D341Med (cell line): ENCODE data around the gene RING1.

Experiments
- DNase-seq: peaks from one replicate; pipeline ENCODE4 v3.0.0; 2012; ENCODE audit warnings: low spot score

Gene RING1

GRCh38 chr6:33247977-33248642, 39.8 kb downstream of the RING1 start:
- peak; percentile 85 for DNase-seq

GRCh38 chr6:33248643-33248931, 40.3 kb downstream of the RING1 start:
- peak; percentile 41 for DNase-seq

GRCh38 chr6:33248932-33249731, 40.8 kb downstream of the RING1 start:
- DNase-seq, result peak; percentile 93

GRCh38 chr6:33249732-33250630, 41.7 kb downstream of the RING1 start:
- peak; percentile 62 for DNase-seq

- no peak for DNase-seq
Measured at GRCh38 chr6:33250731-33251130, 42.4 kb downstream of the RING1 start.

GRCh38 chr6:33251395-33252012, 43.2 kb downstream of the RING1 start:
- DNase-seq, result no peak

- no peak for DNase-seq
Measured at GRCh38 chr6:33252759-33253158, 44.5 kb downstream of the RING1 start.

- DNase-seq, result no peak
Measured at GRCh38 chr6:33254591-33254990, 46.3 kb downstream of the RING1 start.

GRCh38 chr6:33259032-33259431, 50.7 kb downstream of the RING1 start:
- no peak for DNase-seq
